ENCODE results near the gene CCDC40. TPM values are rescaled to one million over a fixed set of nuclear protein-coding genes. Genes with fewer than 3 reads are reported as not detected.
A peak's percentile ranks its signal among the peaks of the same experiment; 100 is the strongest.

Gene CCDC40
- total and polyA plus RNA-seq, 9 of the 15 experiments (the other 6 are each of a cell fraction or from before 2014, with no cell fraction given) = 0.07 to 0.33 TPM; not detected in 7

DNA sequence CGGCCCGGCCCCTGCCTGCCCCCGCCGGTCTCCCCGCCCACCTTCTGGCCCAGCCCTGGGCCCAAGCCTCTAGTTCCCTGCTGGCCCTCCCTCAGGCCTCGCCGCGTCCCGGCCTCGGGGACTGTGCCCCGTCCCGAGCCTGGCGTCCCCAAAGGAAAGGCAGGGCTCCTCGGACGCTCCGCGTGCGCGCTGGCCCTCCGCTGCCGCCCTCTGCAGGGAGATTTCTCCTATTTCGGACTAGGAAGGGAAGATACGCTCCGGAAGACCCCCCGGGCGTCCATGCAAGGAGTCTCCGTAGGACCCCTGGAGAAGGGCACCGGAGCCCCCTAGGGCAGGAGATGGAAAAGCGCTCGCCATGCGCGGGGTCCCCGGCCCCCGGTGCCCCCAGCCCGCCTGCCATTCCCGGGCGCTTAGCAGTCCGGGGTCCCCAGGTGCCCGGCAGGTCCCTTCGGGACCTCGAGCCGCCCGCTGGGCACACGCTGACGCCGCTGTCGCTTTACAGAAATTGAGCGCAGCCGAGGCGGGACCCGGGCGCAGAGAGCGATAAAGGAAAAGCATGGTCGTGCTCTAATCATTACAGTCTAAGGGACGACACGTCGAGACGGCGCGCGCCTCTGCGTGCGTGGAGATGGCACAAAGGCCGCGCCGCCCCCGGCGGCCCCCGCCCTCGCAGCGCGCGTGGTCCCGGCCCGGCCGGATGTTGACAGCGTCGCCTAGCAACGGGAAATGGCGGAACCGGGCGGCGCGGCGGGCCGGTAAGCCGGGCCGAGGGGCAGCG lies at the start of gene CCDC40 (continued):
- TF ChIP-seq, protein P1, sequence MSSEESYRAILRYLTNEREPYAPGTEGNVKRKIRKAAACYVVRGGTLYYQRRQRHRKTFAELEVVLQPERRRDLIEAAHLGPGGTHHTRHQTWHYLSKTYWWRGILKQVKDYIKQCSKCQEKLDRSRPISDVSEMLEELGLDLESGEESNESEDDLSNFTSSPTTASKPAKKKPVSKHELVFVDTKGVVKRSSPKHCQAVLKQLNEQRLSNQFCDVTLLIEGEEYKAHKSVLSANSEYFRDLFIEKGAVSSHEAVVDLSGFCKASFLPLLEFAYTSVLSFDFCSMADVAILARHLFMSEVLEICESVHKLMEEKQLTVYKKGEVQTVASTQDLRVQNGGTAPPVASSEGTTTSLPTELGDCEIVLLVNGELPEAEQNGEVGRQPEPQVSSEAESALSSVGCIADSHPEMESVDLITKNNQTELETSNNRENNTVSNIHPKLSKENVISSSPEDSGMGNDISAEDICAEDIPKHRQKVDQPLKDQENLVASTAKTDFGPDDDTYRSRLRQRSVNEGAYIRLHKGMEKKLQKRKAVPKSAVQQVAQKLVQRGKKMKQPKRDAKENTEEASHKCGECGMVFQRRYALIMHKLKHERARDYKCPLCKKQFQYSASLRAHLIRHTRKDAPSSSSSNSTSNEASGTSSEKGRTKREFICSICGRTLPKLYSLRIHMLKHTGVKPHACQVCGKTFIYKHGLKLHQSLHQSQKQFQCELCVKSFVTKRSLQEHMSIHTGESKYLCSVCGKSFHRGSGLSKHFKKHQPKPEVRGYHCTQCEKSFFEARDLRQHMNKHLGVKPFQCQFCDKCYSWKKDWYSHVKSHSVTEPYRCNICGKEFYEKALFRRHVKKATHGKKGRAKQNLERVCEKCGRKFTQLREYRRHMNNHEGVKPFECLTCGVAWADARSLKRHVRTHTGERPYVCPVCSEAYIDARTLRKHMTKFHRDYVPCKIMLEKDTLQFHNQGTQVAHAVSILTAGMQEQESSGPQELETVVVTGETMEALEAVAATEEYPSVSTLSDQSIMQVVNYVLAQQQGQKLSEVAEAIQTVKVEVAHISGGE (CRISPR knock-in tag; IDR thresholded peaks at IDR 0.05) = no peak
- TF ChIP-seq ZNF140 (CRISPR knock-in tag; IDR thresholded peaks at IDR 0.05) (no peak), RHOXF2B (CRISPR knock-in tag; conservative IDR thresholded peaks at IDR 0.05) (no peak), SIN3A (IDR thresholded peaks at IDR 0.05; ENCODE audit: borderline replicate concordance in 2 of 2, control insufficient read depth in 1 of 2, low read depth in 2 of 2, low read length in 2 of 2) (peak in 1 of 2 experiments; percentile 55; a peak in 2 of 4 replicates), NR2C1 (IDR thresholded peaks at IDR 0.05) (no peak), NR2C1 (tag; IDR thresholded peaks at IDR 0.05) (no peak), FOXJ3 (CRISPR knock-in tag; IDR thresholded peaks at IDR 0.05) (peak; percentile 37; the same call in 1 of the 2 replicates)
- TF ChIP-seq, protein P2, sequence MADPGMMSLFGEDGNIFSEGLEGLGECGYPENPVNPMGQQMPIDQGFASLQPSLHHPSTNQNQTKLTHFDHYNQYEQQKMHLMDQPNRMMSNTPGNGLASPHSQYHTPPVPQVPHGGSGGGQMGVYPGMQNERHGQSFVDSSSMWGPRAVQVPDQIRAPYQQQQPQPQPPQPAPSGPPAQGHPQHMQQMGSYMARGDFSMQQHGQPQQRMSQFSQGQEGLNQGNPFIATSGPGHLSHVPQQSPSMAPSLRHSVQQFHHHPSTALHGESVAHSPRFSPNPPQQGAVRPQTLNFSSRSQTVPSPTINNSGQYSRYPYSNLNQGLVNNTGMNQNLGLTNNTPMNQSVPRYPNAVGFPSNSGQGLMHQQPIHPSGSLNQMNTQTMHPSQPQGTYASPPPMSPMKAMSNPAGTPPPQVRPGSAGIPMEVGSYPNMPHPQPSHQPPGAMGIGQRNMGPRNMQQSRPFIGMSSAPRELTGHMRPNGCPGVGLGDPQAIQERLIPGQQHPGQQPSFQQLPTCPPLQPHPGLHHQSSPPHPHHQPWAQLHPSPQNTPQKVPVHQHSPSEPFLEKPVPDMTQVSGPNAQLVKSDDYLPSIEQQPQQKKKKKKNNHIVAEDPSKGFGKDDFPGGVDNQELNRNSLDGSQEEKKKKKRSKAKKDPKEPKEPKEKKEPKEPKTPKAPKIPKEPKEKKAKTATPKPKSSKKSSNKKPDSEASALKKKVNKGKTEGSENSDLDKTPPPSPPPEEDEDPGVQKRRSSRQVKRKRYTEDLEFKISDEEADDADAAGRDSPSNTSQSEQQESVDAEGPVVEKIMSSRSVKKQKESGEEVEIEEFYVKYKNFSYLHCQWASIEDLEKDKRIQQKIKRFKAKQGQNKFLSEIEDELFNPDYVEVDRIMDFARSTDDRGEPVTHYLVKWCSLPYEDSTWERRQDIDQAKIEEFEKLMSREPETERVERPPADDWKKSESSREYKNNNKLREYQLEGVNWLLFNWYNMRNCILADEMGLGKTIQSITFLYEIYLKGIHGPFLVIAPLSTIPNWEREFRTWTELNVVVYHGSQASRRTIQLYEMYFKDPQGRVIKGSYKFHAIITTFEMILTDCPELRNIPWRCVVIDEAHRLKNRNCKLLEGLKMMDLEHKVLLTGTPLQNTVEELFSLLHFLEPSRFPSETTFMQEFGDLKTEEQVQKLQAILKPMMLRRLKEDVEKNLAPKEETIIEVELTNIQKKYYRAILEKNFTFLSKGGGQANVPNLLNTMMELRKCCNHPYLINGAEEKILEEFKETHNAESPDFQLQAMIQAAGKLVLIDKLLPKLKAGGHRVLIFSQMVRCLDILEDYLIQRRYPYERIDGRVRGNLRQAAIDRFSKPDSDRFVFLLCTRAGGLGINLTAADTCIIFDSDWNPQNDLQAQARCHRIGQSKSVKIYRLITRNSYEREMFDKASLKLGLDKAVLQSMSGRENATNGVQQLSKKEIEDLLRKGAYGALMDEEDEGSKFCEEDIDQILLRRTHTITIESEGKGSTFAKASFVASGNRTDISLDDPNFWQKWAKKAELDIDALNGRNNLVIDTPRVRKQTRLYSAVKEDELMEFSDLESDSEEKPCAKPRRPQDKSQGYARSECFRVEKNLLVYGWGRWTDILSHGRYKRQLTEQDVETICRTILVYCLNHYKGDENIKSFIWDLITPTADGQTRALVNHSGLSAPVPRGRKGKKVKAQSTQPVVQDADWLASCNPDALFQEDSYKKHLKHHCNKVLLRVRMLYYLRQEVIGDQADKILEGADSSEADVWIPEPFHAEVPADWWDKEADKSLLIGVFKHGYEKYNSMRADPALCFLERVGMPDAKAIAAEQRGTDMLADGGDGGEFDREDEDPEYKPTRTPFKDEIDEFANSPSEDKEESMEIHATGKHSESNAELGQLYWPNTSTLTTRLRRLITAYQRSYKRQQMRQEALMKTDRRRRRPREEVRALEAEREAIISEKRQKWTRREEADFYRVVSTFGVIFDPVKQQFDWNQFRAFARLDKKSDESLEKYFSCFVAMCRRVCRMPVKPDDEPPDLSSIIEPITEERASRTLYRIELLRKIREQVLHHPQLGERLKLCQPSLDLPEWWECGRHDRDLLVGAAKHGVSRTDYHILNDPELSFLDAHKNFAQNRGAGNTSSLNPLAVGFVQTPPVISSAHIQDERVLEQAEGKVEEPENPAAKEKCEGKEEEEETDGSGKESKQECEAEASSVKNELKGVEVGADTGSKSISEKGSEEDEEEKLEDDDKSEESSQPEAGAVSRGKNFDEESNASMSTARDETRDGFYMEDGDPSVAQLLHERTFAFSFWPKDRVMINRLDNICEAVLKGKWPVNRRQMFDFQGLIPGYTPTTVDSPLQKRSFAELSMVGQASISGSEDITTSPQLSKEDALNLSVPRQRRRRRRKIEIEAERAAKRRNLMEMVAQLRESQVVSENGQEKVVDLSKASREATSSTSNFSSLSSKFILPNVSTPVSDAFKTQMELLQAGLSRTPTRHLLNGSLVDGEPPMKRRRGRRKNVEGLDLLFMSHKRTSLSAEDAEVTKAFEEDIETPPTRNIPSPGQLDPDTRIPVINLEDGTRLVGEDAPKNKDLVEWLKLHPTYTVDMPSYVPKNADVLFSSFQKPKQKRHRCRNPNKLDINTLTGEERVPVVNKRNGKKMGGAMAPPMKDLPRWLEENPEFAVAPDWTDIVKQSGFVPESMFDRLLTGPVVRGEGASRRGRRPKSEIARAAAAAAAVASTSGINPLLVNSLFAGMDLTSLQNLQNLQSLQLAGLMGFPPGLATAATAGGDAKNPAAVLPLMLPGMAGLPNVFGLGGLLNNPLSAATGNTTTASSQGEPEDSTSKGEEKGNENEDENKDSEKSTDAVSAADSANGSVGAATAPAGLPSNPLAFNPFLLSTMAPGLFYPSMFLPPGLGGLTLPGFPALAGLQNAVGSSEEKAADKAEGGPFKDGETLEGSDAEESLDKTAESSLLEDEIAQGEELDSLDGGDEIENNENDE (IDR thresholded peaks at IDR 0.05; ENCODE audit: low read depth, low read length) = no peak

Measured in K562 (cell line).